ENCODE measurements around the gene BCAR1. TPM values are rescaled to one million over a fixed set of nuclear protein-coding genes. Genes with fewer than 3 reads are reported as not detected.
A peak's percentile ranks its signal among the peaks of the same experiment; 100 is the strongest.

BCAR1 gene
- total RNA-seq, 1 experiment from 2014 or later = 19.7 TPM

GRCh38 chr16:75239542-75240122 is 11.8 kb downstream of the BCAR1 start:
- DNase-seq (ENCODE audit: low read depth) = no peak

- peak; percentile 83 for DNase-seq (ENCODE audit: low read depth)
Observed at GRCh38 chr16:75238853-75239541, 12.4 kb downstream of the BCAR1 start.

GRCh38 chr16:75238132-75238852 is 13.1 kb downstream of the BCAR1 start:
- peak; percentile 91 for DNase-seq (ENCODE audit: low read depth)

GRCh38 chr16:75237398-75238131 is 13.9 kb downstream of the BCAR1 start:
- no peak for DNase-seq (ENCODE audit: low read depth)

GRCh38 chr16:75236736-75237397 is 14.6 kb downstream of the BCAR1 start:
- no peak for DNase-seq (ENCODE audit: low read depth)

GRCh38 chr16:75236232-75236631 is 15.2 kb downstream of the BCAR1 start:
- no peak for DNase-seq (ENCODE audit: low read depth)

- DNase-seq (ENCODE audit: low read depth) = no peak
Observed at GRCh38 chr16:75235721-75236193, 15.7 kb downstream of the BCAR1 start.

GRCh38 chr16:75234856-75235696 is 16.3 kb downstream of the BCAR1 start:
- no peak for DNase-seq (ENCODE audit: low read depth)

- DNase-seq (ENCODE audit: low read depth) = no peak
Observed at GRCh38 chr16:75233611-75233938, 17.8 kb downstream of the BCAR1 start.

- DNase-seq (ENCODE audit: low read depth) = no peak
Observed at GRCh38 chr16:75231570-75231969, 19.9 kb downstream of the BCAR1 start.

- DNase-seq (ENCODE audit: low read depth) = no peak
Observed at GRCh38 chr16:75230471-75231110, 20.8 kb downstream of the BCAR1 start.

GRCh38 chr16:75229172-75230031 is 22.0 kb downstream of the BCAR1 start:
- DNase-seq (ENCODE audit: low read depth) = no peak

GRCh38 chr16:75228143-75228976 is 23.1 kb downstream of the BCAR1 start:
- DNase-seq (ENCODE audit: low read depth) = no peak

- no peak for DNase-seq (ENCODE audit: low read depth)
Observed at GRCh38 chr16:75227361-75228142, 23.9 kb downstream of the BCAR1 start.

GRCh38 chr16:75226550-75227360 is 24.7 kb downstream of the BCAR1 start:
- no peak for DNase-seq (ENCODE audit: low read depth)

GRCh38 chr16:75225678-75226515 is 25.5 kb downstream of the BCAR1 start:
- peak; percentile 30 for DNase-seq (ENCODE audit: low read depth)

All from RPMI7951 (cell line).